H1 (cell line): ENCODE measurements around the gene INAFM2. TPM values are rescaled to one million over a fixed set of nuclear protein-coding genes. Genes with fewer than 3 reads are reported as not detected.

Experiments used
- CTCF ChIA-PET: fragments of 300-600 bp; sonication (Branson Sonifier 250); formaldehyde crosslinking; loops from one replicate; lab custom pipeline; 2021; ENCODE audit not compliant: partially characterized antibody; lab: Charles Lee
- POLR2A ChIA-PET: fragments of 300-600 bp; sonication (Branson Sonifier 250); formaldehyde crosslinking; loops from one replicate; lab custom pipeline; 2021; ENCODE audit warnings: inconsistent platforms; ENCODE audit not compliant: partially characterized antibody; lab: Charles Lee
- DNase-seq, 2 experiments: peaks; one replicate each; pipeline versions ENCODE4 v3.0.0 to v3.0.0-alpha.2; 2010 to 2022; ENCODE audit warnings: low spot score in 2 of 2, low read depth in 1 of 2, mixed read lengths in 1 of 2
- FAIRE-seq: peaks from 2 replicates; lab custom pipeline; 2011; peaks lifted over from hg19 to GRCh38; lab: Jason Lieb, UNC
- H2AFZ ChIP-seq: 2 replicates; pipeline ENCODE4 v1.8.1; 2012; ENCODE audit warnings: low read length, inconsistent platforms
- H2AK5ac ChIP-seq: 2 replicates; pipeline ENCODE4 v1.6.1; 2013; ENCODE audit warnings: low read depth, low read length
- H2BK120ac ChIP-seq: replicated peaks from 2 replicates; pipeline ENCODE3; 2013; ENCODE audit warnings: low read depth, low read length, inconsistent platforms
- H2BK12ac ChIP-seq: 2 replicates; pipeline ENCODE4 v1.6.1; 2013; ENCODE audit warnings: low read depth, low read length
- H2BK15ac ChIP-seq: 2 replicates; pipeline ENCODE4 v1.6.1; 2013; ENCODE audit warnings: low read length
- H2BK20ac ChIP-seq: 2 replicates; pipeline ENCODE4 v1.6.1; 2013; ENCODE audit warnings: low read length
- H2BK5ac ChIP-seq: 2 replicates; pipeline ENCODE4 v1.6.1; 2013; ENCODE audit warnings: low read depth, low read length
- H3K14ac ChIP-seq: 2 replicates; pipeline ENCODE4 v1.6.1; 2013; ENCODE audit warnings: inconsistent platforms; ENCODE audit not compliant: insufficient read length
- H3K18ac ChIP-seq: 2 replicates; pipeline ENCODE4 v1.6.1; 2013; ENCODE audit warnings: low read length; ENCODE audit errors: extremely low read depth
- H3K23ac ChIP-seq: 2 replicates; pipeline ENCODE4 v1.6.1; 2013; ENCODE audit warnings: inconsistent platforms; ENCODE audit not compliant: insufficient read length
- H3K23me2 ChIP-seq: 2 replicates; pipeline ENCODE4 v1.6.1; 2013; ENCODE audit warnings: low read depth, low read length
- H3K27ac ChIP-seq: 2 replicates; pipeline ENCODE4 v1.6.1; 2011; ENCODE audit warnings: low read depth, low read length, inconsistent platforms
- H3K27me3 ChIP-seq, 4 experiments: replicated peaks in 1 of 4; 1 replicate in 1 of 4; 2 replicates in 3 of 4; pipeline versions ENCODE4 v1.6.1 to v1.8.1; 2011 to 2013; ENCODE audit warnings: low read length in 3 of 4, mild to moderate bottlenecking in 3 of 4, inconsistent platforms in 2 of 4, mixed read lengths in 2 of 4, moderate library complexity in 1 of 4; ENCODE audit not compliant: control insufficient read depth in 3 of 4, insufficient read depth in 3 of 4; ENCODE audit errors: extremely low read depth in 1 of 4
- H3K36me3 ChIP-seq, 4 experiments: 2 replicates each; pipeline versions ENCODE4 v1.6.1 to v1.8.1; 2011 to 2013; ENCODE audit warnings: mild to moderate bottlenecking in 4 of 4, low read length in 3 of 4, moderate library complexity in 2 of 4, control low read depth in 1 of 4, inconsistent platforms in 1 of 4; ENCODE audit not compliant: insufficient read depth in 4 of 4, control insufficient read depth in 2 of 4
- H3K4ac ChIP-seq: replicated peaks from 2 replicates; pipeline ENCODE3; 2013; ENCODE audit warnings: low read length, low read depth, mixed read lengths, inconsistent platforms; ENCODE audit not compliant: insufficient read length
- H3K4me1 ChIP-seq, 4 experiments: replicated peaks in 1 of 4; 1 replicate in 1 of 4; 2 replicates in 3 of 4; pipeline versions ENCODE4 v1.6.1 to v1.8.1; 2011 to 2013; ENCODE audit warnings: low read length in 3 of 4, inconsistent platforms in 2 of 4, mixed read lengths in 1 of 4; ENCODE audit not compliant: insufficient read depth in 4 of 4, control insufficient read depth in 3 of 4
- H3K4me2 ChIP-seq, 2 experiments: 2 replicates each; pipeline versions ENCODE4 v1.6.1 to v1.8.1; 2011 to 2013; ENCODE audit warnings: low read depth in 2 of 2, low read length in 2 of 2, control low read depth in 1 of 2, inconsistent platforms in 1 of 2, mild to moderate bottlenecking in 1 of 2; ENCODE audit not compliant: insufficient read depth in 1 of 2
- H3K4me3 ChIP-seq, 4 experiments: fragments of 200-600, 300-600 bp in 1 of 4; sonication (generic), shearing (Covaris generic), sonication (Bioruptor Twin) in 1 of 4; 2 replicates each; pipeline versions ENCODE4 v1.5.1 to v1.8.1; 2011 to 2016; ENCODE audit warnings: low read length in 4 of 4, low read depth in 3 of 4, control low read depth in 2 of 4, inconsistent platforms in 2 of 4, mild to moderate bottlenecking in 2 of 4, mixed read lengths in 1 of 4, moderate library complexity in 1 of 4; ENCODE audit not compliant: insufficient read depth in 2 of 4; ENCODE audit errors: extremely low read depth in 1 of 4
- H3K56ac ChIP-seq: replicated peaks from 2 replicates; pipeline ENCODE3; 2013; ENCODE audit warnings: low read depth, mild to moderate bottlenecking, mixed read lengths, low read length, inconsistent platforms; ENCODE audit not compliant: insufficient read length
- H3K79me1 ChIP-seq: 2 replicates; pipeline ENCODE4 v1.6.1; 2013; ENCODE audit warnings: low read depth, low read length, control low read depth
- H3K79me2 ChIP-seq, 2 experiments: 2 replicates each; pipeline versions ENCODE4 v1.6.1 to v1.8.1; 2012 to 2013; ENCODE audit warnings: low read length in 2 of 2, mild to moderate bottlenecking in 2 of 2, inconsistent platforms in 1 of 2; ENCODE audit not compliant: insufficient read depth in 2 of 2, control insufficient read depth in 1 of 2
- H3K9ac ChIP-seq, 4 experiments: replicated peaks in 1 of 4; 1 replicate in 1 of 4; 2 replicates in 3 of 4; pipeline versions ENCODE4 v1.6.1 to v1.8.1; 2011 to 2013; ENCODE audit warnings: low read depth in 3 of 4, low read length in 3 of 4, control low read depth in 2 of 4, mild to moderate bottlenecking in 2 of 4, moderate library complexity in 2 of 4, inconsistent platforms in 1 of 4; ENCODE audit errors: extremely low read depth in 1 of 4
- H3K9me3 ChIP-seq, 2 experiments: 2 replicates each; pipeline versions ENCODE4 v1.6.1 to v1.8.1; 2012 to 2013; ENCODE audit warnings: mild to moderate bottlenecking in 2 of 2, moderate library complexity in 2 of 2, control low read depth in 1 of 2, inconsistent platforms in 1 of 2, low read depth in 1 of 2, low read length in 1 of 2, mixed read lengths in 1 of 2; ENCODE audit not compliant: insufficient read depth in 2 of 2
- H4K20me1 ChIP-seq, 2 experiments: replicated peaks in 1 of 2; 2 replicates each; pipeline versions ENCODE3 to v1.8.1; 2011 to 2013; ENCODE audit warnings: inconsistent platforms in 2 of 2, low read length in 2 of 2, mild to moderate bottlenecking in 1 of 2; ENCODE audit not compliant: insufficient read depth in 2 of 2, control insufficient read depth in 1 of 2
- H4K5ac ChIP-seq: 2 replicates; pipeline ENCODE4 v1.6.1; 2013; ENCODE audit warnings: low read length, low read depth, mixed read lengths, inconsistent platforms; ENCODE audit not compliant: insufficient read length
- H4K8ac ChIP-seq: 2 replicates; pipeline ENCODE4 v1.8.0; 2013; ENCODE audit warnings: mild to moderate bottlenecking, moderate library complexity, low read length, inconsistent platforms; ENCODE audit not compliant: insufficient read depth; ENCODE audit errors: extremely low read depth
- H4K91ac ChIP-seq: replicated peaks from 2 replicates; pipeline ENCODE3; 2013; ENCODE audit warnings: low read length, mixed read lengths, inconsistent platforms; ENCODE audit not compliant: insufficient read length
- ATF2 ChIP-seq: IDR thresholded peaks from 2 replicates; pipeline ENCODE4 v1.6.1; 2012; ENCODE audit warnings: low read length, inconsistent platforms
- RFX5 ChIP-seq: IDR thresholded peaks from 2 replicates; pipeline ENCODE4 v1.6.1; 2011; ENCODE audit warnings: low read depth, low read length, improper control_type of control experiment, borderline replicate concordance
- WGBS, 2 experiments: shearing (Covaris generic) in 1 of 2; methylation state at CpG; one replicate each; pipeline versions ENCODE4 v1.1.6 to v1.1.7; 2013 to 2015; ENCODE audit warnings: low lambda C conversion rate in 2 of 2, mixed read lengths in 2 of 2, inconsistent platforms in 1 of 2, low coverage in 1 of 2, missing lambda C conversion rate in 1 of 2; ENCODE audit not compliant: insufficient replicate concordance in 2 of 2, insufficient coverage in 1 of 2, insufficient read length in 1 of 2; ENCODE audit errors: extremely low coverage in 1 of 2, missing lambda C conversion rate in 1 of 2; 5-methylcytosine and 5-hydroxymethylcytosine counted together
- polyA plus RNA-seq, 7 experiments: library from polyadenylated mRNA; depleted of rRNA in 3 of 7; stranded (reverse) in 5 of 7; unstranded in 2 of 7; fragments of >200 nt in 5 of 7; fragments of 200-250 nt in 2 of 7; gene quantifications; 1 replicate in 5 of 7; 2 replicates in 1 of 7; 4 replicates in 1 of 7; pipeline versions ENCODE4 v1.2.1 to v1.2.3, GENCODE V29; 2011 to 2013; ENCODE audit warnings: missing spikeins in 2 of 7, mixed read lengths in 2 of 7
- total RNA-seq: library from RNA; stranded (reverse); fragmentation: NEBNext Ultra II Directional; extraction: Animal tissue kit (Norgen Biotek cat#: 25700); gene quantifications from 2 replicates; pipeline ENCODE4 v1.2.1, GENCODE V29; 2021

INAFM2 gene
- total and polyA plus RNA-seq, 2 of the 8 experiments (the other 6 are each of a cell fraction or from before 2014, with no cell fraction given) = 15.3 to 35.1 TPM

GRCh38 chr15:40365016-40365415, 41.5 kb downstream of the INAFM2 start:
- WGBS, 2 experiments = 76% methylated on average over 5 of the region's 5 CpGs; no CpG with 5 or more reads in 1 of the 2 experiments
- FAIRE-seq (no peak), DNase-seq (no peak)
- no peak overlapping the region for H3K4me3 ChIP-seq
- peaks cover 5 to 27% (median 23%) of the 10 kb centered on the region in 4 experiments for H3K27me3 ChIP-seq
- no peak overlapping the region for H3K14ac ChIP-seq
- no peak overlapping the region for H2BK5ac ChIP-seq
- no peak overlapping the region for H3K4ac ChIP-seq
- H2AFZ ChIP-seq = no peak overlapping the region
- peaks cover 0 to 6% (median 4%) of the 10 kb centered on the region in 4 experiments; a peak in 3 of 7 replicates for H3K4me1 ChIP-seq
- no peaks in the 10 kb centered on the region for H3K79me2 ChIP-seq
- no peak overlapping the region for H4K91ac ChIP-seq
- H2AK5ac ChIP-seq = no peak overlapping the region
- H4K8ac ChIP-seq = no peak overlapping the region
- H3K23ac ChIP-seq = no peak overlapping the region
- no peak overlapping the region for H4K5ac ChIP-seq
- TF ChIP-seq RFX5 = no peak
- no peak for TF ChIP-seq ATF2
- no peak overlapping the region for H3K4me2 ChIP-seq
- no peak overlapping the region for H2BK120ac ChIP-seq
- H3K79me1 ChIP-seq = no peaks in the 10 kb centered on the region
- no peak overlapping the region for H3K27ac ChIP-seq
- peaks cover 0 to 1% of the 10 kb centered on the region in 2 experiments for H4K20me1 ChIP-seq
- peaks cover 0 to 8% of the 10 kb centered on the region in 2 experiments; a peak in 1 of 4 replicates for H3K9me3 ChIP-seq
- H2BK12ac ChIP-seq = no peak overlapping the region
- H3K23me2 ChIP-seq = peaks cover 1% of the 10 kb centered on the region
- no peaks in the 10 kb centered on the region for H3K36me3 ChIP-seq
- H2BK20ac ChIP-seq = no peak overlapping the region
- no peak overlapping the region for H3K18ac ChIP-seq
- no peak overlapping the region for H3K56ac ChIP-seq
- ChIA-PET POLR2A (interaction anchor here (1.2 to 1.4 kb wide), 2 partner anchors 17 to 41 kb away, joined by 3 to 4 read pairs; partner anchors contain the start of genes IVD and KNSTRN), CTCF (interaction anchor here (0.7 to 13.4 kb wide), 9 partner anchors 11 to 86 kb away, joined by 3 to 452 read pairs (median 5); partner anchors contain the start of genes CCDC9B, DISP2 and PHGR1)
- H2BK15ac ChIP-seq = no peak overlapping the region
- no peak overlapping the region for H3K9ac ChIP-seq
